Activated naive CD4-positive, alpha-beta T cell treated with anti-CD3 and anti-CD28 coated beads, Interleukin-2, amount 50 U/mL, for 72 hours (primary cell): ENCODE data around the gene CD48. TPM values are rescaled to one million over a fixed set of nuclear protein-coding genes. Genes with fewer than 3 reads are reported as not detected.
"Not testable (repeated sequence)": the region's sequence is repeated elsewhere in the genome, so short reads cannot be mapped to it uniquely, and the experiment has no call there.

Experiments used
- ATAC-seq, 2 donors: fragments of 150-1000 bp; cut with Tn5 transposase; 2 replicates each; pipeline ENCODE4 v1.10.0; 2021; ENCODE audit warnings: mild to moderate bottlenecking in 2 of 2, moderate library complexity in 2 of 2
- DNase-seq, 2 donors: peaks; one replicate each; pipeline ENCODE4 v3.0.0; 2021 to 2022; ENCODE audit warnings: low spot score in 2 of 2
- H3K27ac Mint-ChIP-seq, 2 donors: one replicate each; pipeline ENCODE4 v1.8.0; 2022; ENCODE audit warnings: mild to moderate bottlenecking in 2 of 2, mixed read lengths in 2 of 2
- H3K36me3 Mint-ChIP-seq, 2 donors: one replicate each; pipeline ENCODE4 v1.8.0; 2022; ENCODE audit warnings: mixed read lengths in 2 of 2
- H3K9me3 Mint-ChIP-seq, 2 donors: one replicate each; pipeline ENCODE4 v1.8.0; 2022; ENCODE audit warnings: mixed read lengths in 2 of 2
- total RNA-seq, 2 donors: library from RNA; stranded (reverse); gene quantifications; one replicate each; pipeline ENCODE4 v1.2.3, GENCODE V29; 2022

Gene CD48
- total RNA-seq, 2 donors from 2014 or later, result 231 to 236 TPM

DNA sequence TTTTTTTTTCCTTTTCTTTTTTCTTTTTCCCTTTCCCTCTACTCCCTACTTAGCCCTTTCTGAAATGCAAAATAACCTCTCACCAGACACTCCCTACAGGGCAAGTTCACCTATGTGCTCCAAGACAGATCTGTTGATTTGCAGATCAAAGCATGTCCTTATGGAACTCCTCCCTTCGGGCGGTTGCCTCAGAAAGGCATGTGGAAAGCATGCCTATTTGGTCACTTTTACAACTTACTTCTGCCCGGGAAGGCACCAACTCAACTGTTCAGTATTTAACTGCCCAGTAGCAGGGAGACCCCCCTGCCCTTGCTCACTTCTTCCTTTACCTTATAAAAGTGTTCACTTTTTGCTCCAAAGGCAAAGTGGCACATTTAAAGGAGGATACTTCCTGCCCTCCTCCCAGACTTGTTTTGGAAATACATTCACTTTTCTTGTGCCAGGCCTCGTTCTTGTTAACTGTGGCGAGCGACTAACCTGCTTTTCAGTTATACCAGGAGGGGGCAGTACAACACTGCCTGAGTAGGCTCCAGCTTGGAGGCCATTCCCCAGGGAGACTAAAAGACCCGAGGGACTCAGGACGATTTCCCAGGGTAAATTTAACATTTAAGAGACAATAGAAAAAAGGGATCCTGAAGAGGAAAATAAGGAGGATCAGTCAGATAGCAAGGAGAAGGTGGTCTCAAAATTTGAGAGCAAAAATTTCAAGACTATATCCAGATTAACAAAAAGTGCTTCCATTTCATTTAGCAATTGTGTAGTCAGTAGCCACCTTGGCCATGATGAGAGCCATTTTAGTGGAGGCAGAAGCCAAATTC, 15.1 kb upstream of the CD48 start:
- H3K36me3 Mint-ChIP-seq, result peaks cover under 1 to 3% of the 10 kb centered on the region in 2 donors
- ATAC-seq (peak; percentile 56 to 78), DNase-seq (peak in 1 of 2 donors; percentile 64)
- H3K9me3 Mint-ChIP-seq, result no peaks in the 10 kb centered on the region
- H3K27ac Mint-ChIP-seq, result no peak overlapping the region

DNA sequence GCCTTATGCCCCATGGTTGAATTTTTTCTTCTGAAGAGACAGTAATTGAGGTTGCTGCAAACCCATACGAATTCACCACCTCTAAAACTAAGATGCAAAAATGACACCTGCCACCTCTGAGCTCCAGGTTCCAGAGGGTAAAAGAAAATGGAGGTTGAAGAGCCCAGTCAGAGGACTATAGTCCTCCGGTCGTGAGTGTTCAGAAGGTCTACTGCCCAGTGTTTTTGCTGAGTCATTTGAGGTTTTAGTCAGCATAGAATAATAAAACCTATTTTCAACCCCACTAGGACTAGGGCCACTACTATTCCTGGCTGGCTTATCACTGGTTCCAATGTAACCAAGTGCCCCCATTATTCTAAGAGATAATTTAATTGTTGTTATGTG, 14.5 kb upstream of the CD48 start:
- peak in 1 of 2 donors; percentile 7 for ATAC-seq

DNA sequence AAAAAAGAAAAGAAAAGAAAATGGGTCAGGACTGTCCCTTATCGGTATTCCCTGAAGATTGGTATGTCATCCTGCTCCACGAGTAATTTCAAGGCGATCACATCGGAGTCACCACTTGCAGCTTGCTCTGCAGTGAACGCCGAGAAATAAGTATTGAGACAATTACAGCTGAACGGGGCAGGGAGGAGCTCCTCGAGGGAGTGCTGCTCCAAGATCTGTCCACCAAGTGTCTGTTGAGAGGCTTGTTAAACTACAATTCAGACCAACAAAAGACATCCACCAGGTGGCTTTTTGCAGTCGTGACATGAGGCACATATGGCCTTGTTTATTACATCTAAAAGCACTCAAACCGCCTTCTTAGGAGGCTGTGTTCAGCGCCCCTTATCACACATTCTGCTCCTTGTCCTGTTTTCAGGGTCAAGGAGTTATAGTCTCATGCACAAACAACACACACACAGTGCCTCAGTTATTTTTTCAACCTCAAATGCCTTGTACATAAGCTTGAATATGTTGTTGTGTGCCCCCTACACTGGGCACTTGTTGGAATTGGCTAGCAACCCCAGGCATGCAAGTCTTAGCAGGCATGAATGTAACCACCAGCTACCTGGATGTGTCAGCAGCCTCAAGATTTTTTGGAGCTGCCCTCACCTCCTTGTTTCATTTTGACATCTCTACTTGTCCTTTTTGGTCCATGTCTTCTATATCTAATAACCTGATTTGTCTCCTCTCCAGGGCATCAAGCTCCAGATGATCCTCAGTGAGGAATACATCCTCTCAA, 13.0 kb upstream of the CD48 start:
- H3K27ac Mint-ChIP-seq, result no peak overlapping the region
- peak in 1 of 2 donors; percentile 82 for ATAC-seq
- H3K36me3 Mint-ChIP-seq, result peaks cover 0 to 5% of the 10 kb centered on the region in 2 donors
- DNase-seq, result no peak
- no peaks in the 10 kb centered on the region for H3K9me3 Mint-ChIP-seq

More for the DNA sequence above, 14.5 kb upstream of the CD48 start:
- no peak for DNase-seq
- Mint-ChIP-seq H3K9me3 (no peaks in the 10 kb centered on the region), H3K27ac (no peak overlapping the region), H3K36me3 (no peaks in the 10 kb centered on the region)

DNA sequence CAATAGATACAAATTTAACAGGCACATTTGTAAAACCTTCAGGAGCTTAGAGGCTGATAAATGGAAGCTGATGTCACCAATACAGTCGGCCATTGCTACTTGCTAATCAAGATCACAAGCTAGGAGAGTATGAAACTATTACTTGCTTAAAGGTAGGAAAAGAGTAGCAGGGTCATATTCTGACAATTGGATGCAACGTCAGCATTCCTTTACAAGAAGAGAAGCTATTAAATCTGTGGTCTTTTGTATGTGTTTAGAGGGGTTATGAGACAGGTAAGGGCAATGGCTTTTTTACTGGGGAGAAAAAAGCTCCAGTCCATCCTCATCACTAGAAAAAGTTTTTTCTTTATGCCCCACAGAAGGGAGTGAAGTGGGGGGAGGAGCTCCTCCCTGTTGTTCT, 11.7 kb upstream of the CD48 start:
- DNase-seq (no peak), ATAC-seq (no peak)
- peak overlapping the region in 1 of 2 donors; percentile 14 for H3K27ac Mint-ChIP-seq
- H3K9me3 Mint-ChIP-seq, result no peaks in the 10 kb centered on the region
- peaks cover 0 to 5% of the 10 kb centered on the region in 2 donors for H3K36me3 Mint-ChIP-seq

DNA sequence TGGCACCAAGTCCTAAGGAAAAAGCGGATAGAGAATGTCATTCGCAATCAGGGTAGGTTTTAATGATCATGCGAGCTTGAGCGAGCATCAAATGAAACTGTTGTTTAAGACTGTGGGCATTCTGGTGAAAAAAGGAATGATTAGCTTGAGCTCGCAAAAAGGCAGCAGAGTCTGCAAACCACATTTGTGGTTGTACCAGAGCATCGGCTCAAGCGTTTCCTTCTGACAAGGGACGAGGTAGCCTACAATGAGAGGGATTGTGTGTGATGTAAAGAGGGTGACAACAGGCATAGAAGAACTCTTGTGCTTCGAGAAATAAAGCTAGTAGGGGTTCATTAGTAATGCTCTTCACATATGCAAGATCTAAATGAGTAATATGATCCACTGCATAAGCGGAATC, 11.1 kb upstream of the CD48 start:
- peak in 1 of 2 donors; percentile 56 for ATAC-seq
- Mint-ChIP-seq H3K27ac (peak overlapping the region in 1 of 2 donors; percentile 14), H3K36me3 (peaks cover 0 to 5% of the 10 kb centered on the region in 2 donors), H3K9me3 (no peaks in the 10 kb centered on the region)
- DNase-seq, result no peak

DNA sequence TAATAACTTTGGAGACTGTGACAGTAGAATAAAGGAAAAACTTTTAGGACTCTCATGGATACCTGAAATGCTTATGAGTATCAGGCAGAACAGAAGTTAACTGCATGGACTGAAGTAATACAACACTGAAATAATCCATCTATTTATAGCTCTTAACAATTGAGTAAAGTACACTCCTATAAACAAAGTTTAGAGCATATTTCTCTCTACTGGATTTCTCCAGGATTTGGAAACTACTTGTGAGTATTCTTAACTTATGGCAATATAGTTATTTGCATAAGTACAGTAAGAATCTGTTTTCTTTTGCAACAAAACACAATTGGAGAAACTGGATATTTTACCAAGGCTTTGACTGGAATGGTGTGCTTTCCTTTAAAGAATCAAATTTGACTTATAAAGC, 9.9 kb upstream of the CD48 start:
- Mint-ChIP-seq H3K36me3 (peaks cover 0 to 5% of the 10 kb centered on the region in 2 donors), H3K27ac (no peak overlapping the region), H3K9me3 (no peaks in the 10 kb centered on the region)
- DNase-seq, result no peak
- no peak for ATAC-seq

DNA sequence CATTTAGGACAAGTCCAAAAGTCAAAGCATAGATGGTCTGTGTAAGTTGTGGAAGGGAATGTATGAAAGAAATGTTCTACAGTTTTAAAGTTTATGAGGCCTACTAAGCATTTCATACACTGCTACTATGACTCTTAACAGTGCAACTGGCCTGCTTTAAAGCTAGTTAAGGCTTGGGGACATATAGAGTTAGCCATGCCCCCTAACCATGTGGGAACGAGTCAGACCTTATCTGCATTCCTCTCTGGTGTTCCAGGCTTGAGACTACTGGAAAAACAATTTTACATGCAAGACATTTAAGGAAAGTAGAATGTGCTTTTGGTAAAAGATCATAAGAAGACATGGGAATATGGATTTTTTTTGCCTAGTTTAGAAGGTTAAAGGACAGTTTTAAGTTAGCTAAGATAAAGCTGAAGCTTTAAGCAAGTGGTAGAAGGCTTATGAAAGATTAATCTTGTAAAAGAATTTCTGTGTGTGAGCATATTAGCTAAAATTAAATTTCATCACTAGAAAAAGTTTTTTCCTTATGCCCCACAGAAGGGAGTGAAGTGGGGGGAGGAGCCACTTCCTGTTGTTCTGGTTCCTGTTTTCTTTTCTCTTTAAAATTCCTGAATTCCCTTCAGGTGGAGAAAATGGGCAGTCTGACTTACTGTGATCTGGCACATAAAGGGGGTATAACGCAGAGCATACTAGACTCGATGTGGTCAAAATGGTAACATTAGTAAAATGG, 8.9 kb upstream of the CD48 start:
- DNase-seq (no peak), ATAC-seq (no peak)
- Mint-ChIP-seq H3K9me3 (no peaks in the 10 kb centered on the region), H3K36me3 (peaks cover 0 to 5% of the 10 kb centered on the region in 2 donors), H3K27ac (no peak overlapping the region)

DNA sequence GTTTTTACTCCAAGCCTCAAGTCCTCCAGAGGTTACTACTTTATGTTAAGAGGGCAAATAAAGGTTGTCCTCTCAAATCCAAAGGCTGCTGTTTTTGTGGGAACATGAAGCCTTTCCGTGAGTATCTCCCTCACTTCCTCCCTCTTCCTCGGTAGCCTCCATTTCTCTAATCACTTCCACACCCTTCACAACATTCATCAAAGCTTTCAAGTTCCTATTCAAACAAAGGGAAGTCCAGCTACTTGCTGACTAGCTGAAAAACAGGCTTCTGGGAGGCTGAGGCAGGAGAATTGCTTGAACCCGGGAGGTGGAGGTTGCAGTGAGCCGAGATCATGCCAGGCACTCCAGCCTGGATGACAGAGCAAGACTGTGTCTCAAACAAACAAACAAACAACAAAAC, 6.6 kb upstream of the CD48 start:
- H3K9me3 Mint-ChIP-seq, result no peaks in the 10 kb centered on the region
- ATAC-seq (no peak), DNase-seq (no peak)
- H3K36me3 Mint-ChIP-seq, result peaks cover 0 to 5% of the 10 kb centered on the region in 2 donors
- no peak overlapping the region for H3K27ac Mint-ChIP-seq

DNA sequence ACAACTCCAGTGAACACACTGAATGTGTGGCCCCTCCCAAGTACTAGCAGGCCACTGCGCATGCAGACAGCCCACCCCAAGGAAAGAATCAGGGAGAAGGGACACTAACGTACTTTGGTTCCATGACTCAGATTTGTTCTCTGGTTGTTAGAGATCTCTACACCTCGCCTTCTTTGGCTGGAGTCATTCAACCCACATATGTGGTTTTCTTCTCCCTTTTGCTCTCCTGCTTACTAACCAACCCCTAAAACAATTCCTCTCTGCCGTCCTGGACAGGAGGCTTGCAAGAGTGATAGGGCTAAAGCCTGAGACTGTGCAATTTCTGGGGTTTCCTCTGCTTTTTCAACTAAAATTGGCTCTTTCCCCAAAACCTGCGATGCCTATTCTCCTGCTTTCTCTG, 5.7 kb upstream of the CD48 start:
- ATAC-seq (peak; percentile 53 to 65), DNase-seq (no peak)
- H3K9me3 Mint-ChIP-seq, result no peaks in the 10 kb centered on the region
- peaks cover 0 to 5% of the 10 kb centered on the region in 2 donors for H3K36me3 Mint-ChIP-seq
- H3K27ac Mint-ChIP-seq, result no peak overlapping the region

DNA sequence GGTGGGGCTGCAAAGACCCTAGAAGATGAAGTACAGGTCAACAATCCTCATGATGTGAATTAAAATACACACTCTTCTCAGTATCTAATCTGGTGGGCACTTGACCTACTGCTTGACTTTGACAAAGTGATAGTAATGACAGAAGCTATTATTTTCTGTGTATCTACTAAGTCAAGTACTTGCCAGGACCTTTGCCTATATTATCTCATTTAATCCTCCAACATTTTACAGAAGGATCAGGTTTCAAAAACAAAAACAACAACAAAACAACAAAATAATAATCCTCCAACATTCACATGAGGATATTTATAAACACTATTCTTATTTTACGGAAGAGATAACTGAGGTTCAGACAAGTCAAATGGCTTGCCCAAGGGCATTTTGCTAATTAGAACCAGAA, 4.4 kb upstream of the CD48 start:
- DNase-seq (no peak), ATAC-seq (no peak)
- peaks cover 0 to 5% of the 10 kb centered on the region in 2 donors for H3K36me3 Mint-ChIP-seq
- no peak overlapping the region for H3K27ac Mint-ChIP-seq
- H3K9me3 Mint-ChIP-seq, result no peaks in the 10 kb centered on the region

DNA sequence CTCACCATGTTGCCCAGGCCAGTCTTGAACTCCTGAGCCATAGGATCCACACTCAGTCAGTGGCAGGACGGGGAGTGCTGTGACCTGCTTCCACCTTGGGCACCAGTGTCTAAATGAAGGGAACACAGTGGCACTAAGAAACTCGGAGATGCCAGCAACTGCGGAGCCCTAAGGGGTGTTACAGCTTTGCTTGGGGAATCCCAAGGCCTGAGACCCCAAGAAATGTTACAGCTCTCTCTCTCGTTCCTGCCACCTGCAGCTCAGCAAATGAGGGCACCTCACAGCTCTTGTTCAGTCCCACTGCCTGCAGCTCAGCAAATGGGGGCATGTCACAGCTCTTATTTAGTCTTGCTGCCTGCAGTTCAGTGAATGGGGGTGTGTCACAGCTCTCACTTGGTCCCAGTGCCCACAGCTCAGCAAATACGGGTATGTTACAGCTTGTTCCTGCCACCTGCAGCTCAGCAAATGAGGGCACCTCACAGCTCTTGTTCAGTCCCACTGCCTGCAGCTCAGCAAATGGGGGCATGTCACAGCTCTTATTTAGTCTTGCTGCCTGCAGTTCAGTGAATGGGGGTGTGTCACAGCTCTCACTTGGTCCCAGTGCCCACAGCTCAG, 2.5 kb upstream of the CD48 start:
- H3K9me3 Mint-ChIP-seq, H3K27ac Mint-ChIP-seq, DNase-seq, ATAC-seq, H3K36me3 Mint-ChIP-seq: not testable (repeated sequence)

DNA sequence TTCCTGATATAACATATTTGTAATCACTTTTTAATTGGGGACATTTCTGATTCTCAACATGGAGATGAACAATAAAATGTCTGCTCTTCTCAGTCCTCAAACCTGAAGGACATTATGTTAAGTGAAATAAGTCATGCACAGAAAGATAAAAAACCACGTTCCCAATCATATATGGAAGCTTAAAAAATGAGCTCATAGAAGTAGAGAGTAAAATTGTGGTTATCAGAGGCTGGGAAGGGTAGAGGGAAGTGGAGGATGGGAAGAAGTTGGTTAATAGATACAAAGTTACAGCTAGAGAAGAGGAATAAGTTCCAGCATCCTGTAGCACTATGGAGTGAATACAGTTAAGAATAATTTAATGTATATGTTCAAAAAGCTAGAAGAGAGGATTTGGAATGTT, 1.5 kb upstream of the CD48 start:
- Mint-ChIP-seq H3K36me3 (no peaks in the 10 kb centered on the region), H3K9me3 (no peaks in the 10 kb centered on the region), H3K27ac (peak overlapping the region in 1 of 2 donors; percentile 79)
- ATAC-seq (no peak), DNase-seq (no peak)

DNA sequence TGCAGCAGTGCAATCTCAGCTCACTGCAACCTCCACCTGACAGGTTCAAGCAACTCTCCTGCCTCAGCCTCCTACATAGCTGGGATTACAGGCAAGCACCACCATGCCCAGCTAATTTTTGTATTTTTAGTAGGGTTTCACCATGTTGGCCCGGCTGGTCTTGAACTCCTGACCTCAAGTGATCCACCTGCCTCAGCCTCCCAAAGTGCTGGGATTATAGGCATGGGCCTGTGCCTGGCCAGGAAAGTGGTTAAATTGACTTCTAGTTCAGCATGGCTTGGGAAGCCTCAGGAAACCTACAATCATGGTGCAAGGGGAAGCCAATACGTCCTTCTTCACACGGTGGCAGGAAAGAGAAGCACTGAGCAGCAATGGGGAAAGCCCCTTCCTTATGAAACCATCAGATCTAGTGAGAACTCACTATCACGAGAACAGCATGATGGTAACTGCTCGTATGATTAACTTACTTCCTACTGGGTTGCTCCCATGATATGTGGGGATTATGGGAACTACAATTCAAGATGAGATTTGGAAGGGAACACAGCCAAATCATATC, 981 bp upstream of the CD48 start:
- not testable (repeated sequence) for H3K36me3 Mint-ChIP-seq, H3K9me3 Mint-ChIP-seq
- peak in 1 of 2 donors; percentile 64 for DNase-seq
- ATAC-seq, result peak; percentile 56 to 70
- peak overlapping the region in 1 of 2 donors; percentile 79 for H3K27ac Mint-ChIP-seq

DNA sequence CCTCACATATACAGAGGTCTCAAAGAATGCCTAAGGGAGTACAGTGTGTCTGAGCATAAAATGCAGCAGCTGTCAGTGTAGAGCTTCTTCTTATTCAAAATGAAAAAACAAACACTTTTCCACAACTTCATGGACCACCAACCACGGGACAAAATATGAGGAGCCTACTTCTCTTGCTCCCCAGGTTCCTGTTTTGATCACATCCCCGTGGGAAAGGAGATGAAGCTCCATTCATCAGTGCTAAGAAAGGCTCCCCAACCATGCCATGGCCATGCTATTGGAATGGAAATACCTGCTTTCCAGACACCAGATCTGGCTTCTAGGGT, 383 bp downstream of the CD48 start:
- Mint-ChIP-seq H3K9me3 (no peaks in the 10 kb centered on the region), H3K36me3 (peaks cover 0 to 4% of the 10 kb centered on the region in 2 donors), H3K27ac (peak overlapping the region in 1 of 2 donors; percentile 79)
- no peak for ATAC-seq
- DNase-seq, result no peak

DNA sequence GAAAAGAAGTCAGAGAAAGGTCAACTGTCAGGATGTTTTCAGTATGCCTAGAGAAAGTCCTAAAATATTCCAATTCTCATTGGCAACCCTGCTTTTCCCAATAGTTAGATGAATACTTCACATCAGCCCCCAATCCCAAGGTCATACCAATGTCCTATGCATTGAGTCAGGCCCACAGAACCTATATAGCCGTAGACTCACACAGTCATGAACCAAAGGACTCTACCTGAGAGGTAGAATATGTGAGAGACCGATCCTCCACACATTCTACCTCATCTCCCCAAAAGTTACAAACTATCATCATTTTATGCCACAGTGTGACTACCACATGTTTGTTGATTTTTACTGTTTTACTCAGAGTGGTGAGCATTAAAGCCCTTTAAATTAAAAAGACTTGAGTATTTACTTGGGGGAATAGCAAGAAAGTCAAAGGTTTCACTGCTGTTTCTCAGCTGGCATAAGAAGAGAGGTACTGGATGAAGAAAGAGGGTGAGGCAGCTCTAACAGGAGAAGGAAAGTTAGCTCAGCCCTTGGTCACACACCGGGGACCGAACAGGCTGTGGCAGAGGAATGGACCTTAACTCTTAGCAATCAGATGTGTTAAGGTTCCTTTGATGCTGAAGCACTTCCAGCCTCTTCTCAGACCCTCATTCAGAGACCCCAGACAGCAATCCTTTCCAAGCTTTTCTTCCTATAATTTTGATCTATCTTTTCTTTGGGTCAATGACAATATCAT, 937 bp downstream of the CD48 start:
- DNase-seq (no peak), ATAC-seq (peak in 1 of 2 donors; percentile 8)
- Mint-ChIP-seq H3K27ac (peak overlapping the region in 1 of 2 donors; percentile 79), H3K9me3 (no peaks in the 10 kb centered on the region), H3K36me3 (peaks cover 2 to 8% of the 10 kb centered on the region in 2 donors)

DNA sequence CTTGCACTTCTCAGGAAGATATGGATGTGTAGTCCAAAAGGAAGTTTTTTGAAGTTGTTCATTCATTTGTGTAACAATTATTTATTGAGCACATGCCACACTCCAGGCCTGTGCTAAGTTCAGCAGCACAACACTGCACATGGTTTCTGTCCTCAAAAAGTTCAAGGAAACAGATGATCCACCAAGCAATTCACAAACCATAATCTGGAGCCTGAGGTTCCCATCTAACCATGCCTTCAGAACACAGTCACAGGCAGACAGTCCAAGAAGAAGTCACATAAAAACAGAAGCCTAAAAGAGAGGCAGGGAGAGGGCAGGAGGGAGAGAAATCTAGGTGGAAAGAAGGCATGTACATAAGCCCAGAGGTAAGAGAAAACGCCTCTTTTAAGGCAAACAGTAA, 1.9 kb downstream of the CD48 start:
- ATAC-seq, result no peak
- H3K36me3 Mint-ChIP-seq, result peaks cover 11 to 17% of the 10 kb centered on the region in 2 donors
- DNase-seq, result no peak
- no peak overlapping the region for H3K27ac Mint-ChIP-seq
- H3K9me3 Mint-ChIP-seq, result no peaks in the 10 kb centered on the region
